CD4-positive, CD25-positive, alpha-beta regulatory T cell (primary cell): ENCODE data around the gene IRF3. TPM values are rescaled to one million over a fixed set of nuclear protein-coding genes. Genes with fewer than 3 reads are reported as not detected.

Experiments
- ATAC-seq, 2 donors: fragments of 150-1000 bp; cut with Tn5 transposase; one replicate each; pipeline ENCODE4 v1.10.0; 2021; ENCODE audit warnings: low read depth in 2 of 2, moderate number of reproducible peaks in 2 of 2, moderate library complexity in 1 of 2
- DNase-seq, 3 donors: peaks; one replicate each; pipeline versions ENCODE4 v3.0.0 to v3.0.0-alpha.2; 2012 to 2022; ENCODE audit warnings: mixed read lengths in 1 of 3
- H3K27ac ChIP-seq: one replicate; pipeline ENCODE4 v1.7.0; 2013; ENCODE audit warnings: mild to moderate bottlenecking, low read length; ENCODE audit not compliant: insufficient read depth, poor library complexity, severe bottlenecking
- H3K27me3 ChIP-seq: one replicate; pipeline ENCODE4 v1.7.0; 2013; ENCODE audit warnings: low read length; ENCODE audit not compliant: control insufficient read depth, insufficient read depth
- H3K36me3 ChIP-seq: one replicate; pipeline ENCODE4 v1.7.0; 2013; ENCODE audit warnings: mild to moderate bottlenecking, low read length, moderate library complexity; ENCODE audit not compliant: control insufficient read depth, insufficient read depth
- H3K4me1 ChIP-seq: 2 replicates; pipeline ENCODE4 v1.7.0; 2013; ENCODE audit warnings: mild to moderate bottlenecking, low read length; ENCODE audit not compliant: insufficient read depth, control insufficient read depth, poor library complexity, severe bottlenecking
- H3K4me3 ChIP-seq: one replicate; pipeline ENCODE4 v1.7.0; 2013; ENCODE audit warnings: low read depth, mild to moderate bottlenecking, low read length, moderate library complexity
- H3K9me3 ChIP-seq, 2 experiments: 1 replicate in 1 of 2; 2 replicates in 1 of 2; pipeline ENCODE4 v1.7.0; 2013; ENCODE audit warnings: low read length in 2 of 2, mild to moderate bottlenecking in 1 of 2, moderate library complexity in 1 of 2; ENCODE audit not compliant: control insufficient read depth in 2 of 2
- H3K27ac Mint-ChIP-seq, 3 donors: one replicate each; pipeline ENCODE4 v1.8.0; 2020 to 2022; ENCODE audit warnings: mild to moderate bottlenecking in 3 of 3, mixed read lengths in 3 of 3, moderate library complexity in 2 of 3
- H3K27me3 Mint-ChIP-seq: one replicate; pipeline ENCODE4 v1.8.0; 2022; ENCODE audit warnings: mild to moderate bottlenecking, mixed read lengths
- H3K36me3 Mint-ChIP-seq: one replicate; pipeline ENCODE4 v1.8.0; 2020; ENCODE audit warnings: mixed read lengths
- H3K4me1 Mint-ChIP-seq, 4 donors: one replicate each; pipeline ENCODE4 v1.8.0; 2020 to 2022; ENCODE audit warnings: mixed read lengths in 4 of 4, mild to moderate bottlenecking in 1 of 4
- H3K4me3 Mint-ChIP-seq, 4 donors: one replicate each; pipeline ENCODE4 v1.8.0; 2020 to 2022; ENCODE audit warnings: mild to moderate bottlenecking in 4 of 4, mixed read lengths in 4 of 4, moderate library complexity in 3 of 4
- H3K9me3 Mint-ChIP-seq, 7 donors: one replicate each; pipeline ENCODE4 v1.8.0; 2020 to 2022; ENCODE audit warnings: mixed read lengths in 7 of 7, mild to moderate bottlenecking in 3 of 7, moderate library complexity in 2 of 7
- polyA plus RNA-seq, 4 donors: library from polyadenylated mRNA; unstranded; fragments of 300-500 nt; fragmentation: Illumina TruSeq; gene quantifications; one replicate each; pipeline ENCODE4 v1.2.3, GENCODE V29; 2021
- total RNA-seq: library from RNA; stranded (reverse); gene quantifications from one replicate; pipeline ENCODE4 v1.2.3, GENCODE V29; 2022

Gene IRF3
- total and polyA plus RNA-seq, 5 donors from 2014 or later: 76.4 to 235 (median 99.4) TPM

GRCh38 chr19:49700563-49700962, 34.9 kb upstream of the IRF3 start:
- Histone ChIP-seq H3K4me1 (no peaks in the 10 kb centered on the region), H3K4me3 (no peak overlapping the region), H3K27me3 (no peaks in the 10 kb centered on the region), H3K36me3 (no peaks in the 10 kb centered on the region), H3K9me3 (no peaks in the 10 kb centered on the region), H3K27ac (no peak overlapping the region)
- H3K36me3 Mint-ChIP-seq: no peaks in the 10 kb centered on the region
- no peaks in the 10 kb centered on the region for H3K4me1 Mint-ChIP-seq
- peaks cover 4% of the 10 kb centered on the region for H3K27me3 Mint-ChIP-seq
- no peak for DNase-seq
- H3K27ac Mint-ChIP-seq: no peak overlapping the region
- no peak for ATAC-seq
- H3K9me3 Mint-ChIP-seq: no peaks in the 10 kb centered on the region
- no peak overlapping the region for H3K4me3 Mint-ChIP-seq

DNA sequence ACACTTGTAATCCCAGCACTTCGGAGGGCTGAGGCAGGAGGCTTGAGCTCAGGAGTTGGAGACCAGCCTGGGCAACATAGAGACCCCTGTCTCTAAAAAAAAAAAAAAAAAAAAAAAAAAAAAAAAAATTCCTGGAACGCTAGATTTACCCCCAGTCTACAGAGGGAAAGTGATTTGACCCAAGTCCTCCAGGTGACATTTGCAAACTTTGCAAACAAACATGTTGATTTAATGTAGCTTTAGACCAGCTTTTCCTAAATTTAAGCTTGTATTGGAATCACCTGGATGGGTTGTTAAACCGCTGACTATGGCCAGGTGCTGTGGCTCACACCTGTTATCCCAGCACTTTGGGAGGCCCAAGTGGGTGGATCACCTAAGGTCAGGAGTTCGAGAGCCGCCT, 33.7 kb upstream of the IRF3 start:
- no peak overlapping the region for H3K4me3 ChIP-seq
- no peak overlapping the region for H3K27ac Mint-ChIP-seq
- H3K9me3 ChIP-seq: no peaks in the 10 kb centered on the region
- H3K27me3 Mint-ChIP-seq: peaks cover 4% of the 10 kb centered on the region
- no peaks in the 10 kb centered on the region for H3K27me3 ChIP-seq
- no peaks in the 10 kb centered on the region for H3K4me1 ChIP-seq
- ATAC-seq (no peak), DNase-seq (no peak)
- H3K27ac ChIP-seq: no peak overlapping the region
- no peaks in the 10 kb centered on the region for H3K9me3 Mint-ChIP-seq
- H3K4me3 Mint-ChIP-seq: no peak overlapping the region
- no peaks in the 10 kb centered on the region for H3K4me1 Mint-ChIP-seq
- H3K36me3 Mint-ChIP-seq: no peaks in the 10 kb centered on the region
- no peaks in the 10 kb centered on the region for H3K36me3 ChIP-seq

GRCh38 chr19:49696865-49697264, 31.2 kb upstream of the IRF3 start:
- no peak overlapping the region for H3K4me3 ChIP-seq
- Mint-ChIP-seq H3K36me3 (no peaks in the 10 kb centered on the region), H3K27me3 (peaks cover 6% of the 10 kb centered on the region), H3K4me1 (peaks cover 0 to 3% (median 0%) of the 10 kb centered on the region in 4 donors), H3K4me3 (no peak overlapping the region), H3K27ac (peak overlapping the region in 1 of 3 donors; percentile 35), H3K9me3 (no peaks in the 10 kb centered on the region)
- H3K27ac ChIP-seq: no peak overlapping the region
- no peaks in the 10 kb centered on the region for H3K27me3 ChIP-seq
- no peak for DNase-seq
- no peak for ATAC-seq
- H3K36me3 ChIP-seq: no peaks in the 10 kb centered on the region
- no peaks in the 10 kb centered on the region for H3K9me3 ChIP-seq
- no peaks in the 10 kb centered on the region for H3K4me1 ChIP-seq

- no peak overlapping the region for H3K27ac Mint-ChIP-seq
- peaks cover 12% of the 10 kb centered on the region for H3K27me3 Mint-ChIP-seq
- peaks cover 0 to 9% (median 3%) of the 10 kb centered on the region in 4 donors for H3K4me1 Mint-ChIP-seq
- DNase-seq: no peak
- Histone ChIP-seq H3K36me3 (no peaks in the 10 kb centered on the region), H3K9me3 (no peaks in the 10 kb centered on the region), H3K4me3 (no peak overlapping the region), H3K27ac (no peak overlapping the region), H3K27me3 (peaks cover 3% of the 10 kb centered on the region), H3K4me1 (peaks cover 6% of the 10 kb centered on the region)
- H3K36me3 Mint-ChIP-seq: no peaks in the 10 kb centered on the region
- H3K4me3 Mint-ChIP-seq: no peak overlapping the region
- no peaks in the 10 kb centered on the region for H3K9me3 Mint-ChIP-seq
- ATAC-seq: no peak
These were observed 30.5 kb upstream of the IRF3 start for GRCh38 chr19:49696115-49696514.

GRCh38 chr19:49692147-49692506, 26.5 kb upstream of the IRF3 start:
- Histone ChIP-seq H3K27me3 (peaks cover 3% of the 10 kb centered on the region), H3K4me1 (peaks cover 19% of the 10 kb centered on the region), H3K4me3 (no peak overlapping the region), H3K36me3 (no peaks in the 10 kb centered on the region), H3K9me3 (no peaks in the 10 kb centered on the region), H3K27ac (no peak overlapping the region)
- Mint-ChIP-seq H3K4me3 (peak overlapping the region in 1 of 4 donors; percentile 2), H3K9me3 (no peaks in the 10 kb centered on the region), H3K27ac (no peak overlapping the region), H3K36me3 (peaks cover 4% of the 10 kb centered on the region), H3K4me1 (peaks cover 6 to 26% (median 12%) of the 10 kb centered on the region in 4 donors), H3K27me3 (peaks cover 22% of the 10 kb centered on the region)
- DNase-seq (no peak), ATAC-seq (no peak)

GRCh38 chr19:49691243-49692146, 25.8 kb upstream of the IRF3 start:
- peaks cover 6 to 26% (median 12%) of the 10 kb centered on the region in 4 donors for H3K4me1 Mint-ChIP-seq
- no peaks in the 10 kb centered on the region for H3K9me3 ChIP-seq
- H3K4me3 Mint-ChIP-seq: peak overlapping the region; percentile 71 to 98 (median 91)
- no peak overlapping the region for H3K4me3 ChIP-seq
- peak overlapping the region in 2 of 3 donors; percentile 49 to 81 for H3K27ac Mint-ChIP-seq
- peaks cover 22% of the 10 kb centered on the region for H3K27me3 Mint-ChIP-seq
- peaks cover 19% of the 10 kb centered on the region for H3K4me1 ChIP-seq
- H3K36me3 ChIP-seq: peaks cover 3% of the 10 kb centered on the region
- H3K36me3 Mint-ChIP-seq: peaks cover 4% of the 10 kb centered on the region
- no peak overlapping the region for H3K27ac ChIP-seq
- ATAC-seq (peak in 1 of 2 donors; percentile 30), DNase-seq (no peak)
- H3K27me3 ChIP-seq: peaks cover 3% of the 10 kb centered on the region
- no peaks in the 10 kb centered on the region for H3K9me3 Mint-ChIP-seq

DNA sequence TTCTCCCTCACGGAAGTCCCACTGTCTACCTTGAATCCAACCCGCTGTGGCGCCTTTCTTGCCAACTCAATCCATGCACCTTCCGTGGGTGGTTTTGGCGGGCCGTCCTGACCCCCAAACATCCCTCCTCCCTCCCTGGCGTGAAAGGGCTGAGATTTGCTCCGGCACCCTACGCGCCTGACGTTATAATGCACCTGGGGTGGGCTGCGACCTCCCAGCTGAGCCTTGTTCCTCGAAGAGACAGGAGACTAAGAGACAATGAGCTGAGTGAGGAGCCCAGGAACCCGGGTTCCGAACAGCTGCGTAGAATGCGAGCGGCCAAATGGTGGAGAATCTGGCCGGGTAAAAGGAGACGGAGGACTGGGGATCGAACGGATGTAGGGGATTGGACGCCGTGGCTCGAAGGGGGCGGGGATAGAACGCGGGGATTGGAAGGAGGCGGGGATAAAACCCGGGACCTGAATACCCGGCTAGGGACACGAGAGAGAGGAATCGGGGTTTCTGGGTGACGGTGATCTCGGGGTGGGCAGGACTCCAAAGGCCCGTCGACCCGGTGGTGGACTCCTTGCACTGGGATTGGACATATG, 25.1 kb upstream of the IRF3 start, which contains the start of gene CPT1C:
Gene CPT1C, plus strand, starts transcription at position 461 of the 587 bp plus-strand sequence. CDS start 1,137 bp downstream, outside the sequence.
- peak; percentile 37 to 63 (median 55) for DNase-seq
- peak; percentile 34 to 40 for ATAC-seq
- Histone ChIP-seq H3K27me3 (peaks cover 3% of the 10 kb centered on the region), H3K36me3 (peaks cover 8% of the 10 kb centered on the region), H3K4me3 (peak within 1 kb of the TSS; percentile 55), H3K4me1 (peaks cover 19% of the 10 kb centered on the region), H3K27ac (no peak within 1 kb of the TSS), H3K9me3 (no peaks in the 10 kb centered on the region)
- peaks cover 6 to 26% (median 12%) of the 10 kb centered on the region in 4 donors for H3K4me1 Mint-ChIP-seq
- peaks cover 22% of the 10 kb centered on the region for H3K27me3 Mint-ChIP-seq
- no peaks in the 10 kb centered on the region for H3K9me3 Mint-ChIP-seq
- peak within 1 kb of the TSS; percentile 49 to 86 (median 81) for H3K27ac Mint-ChIP-seq
- H3K4me3 Mint-ChIP-seq: peak within 1 kb of the TSS; percentile 71 to 98 (median 91)
- H3K36me3 Mint-ChIP-seq: peaks cover 5% of the 10 kb centered on the region
